Erythroblast (primary cell): ENCODE data around the gene GNMT.

Source experiments
- GATA1 ChIP-seq: IDR thresholded peaks from 2 replicates; pipeline ENCODE4 v1.6.1; 2011; ENCODE audit warnings: low read depth, mild to moderate bottlenecking, control low read depth, low read length, moderate library complexity
- POLR2A ChIP-seq: IDR thresholded peaks from 2 replicates; pipeline ENCODE4 v1.6.1; 2011; ENCODE audit warnings: mild to moderate bottlenecking, low read length

- TF ChIP-seq POLR2A (no peak), GATA1 (no peak)
Measured at GRCh38 chr6:42978487-42978838, 17.9 kb downstream of the GNMT start.
